Ecto neural progenitor cell (in vitro differentiated cells): ENCODE results near the gene COL4A3.

Source experiments
- DNase-seq: peaks from one replicate; pipeline ENCODE4 v3.0.0-alpha.2; 2018; ENCODE audit warnings: low spot score

COL4A3 gene

DNA sequence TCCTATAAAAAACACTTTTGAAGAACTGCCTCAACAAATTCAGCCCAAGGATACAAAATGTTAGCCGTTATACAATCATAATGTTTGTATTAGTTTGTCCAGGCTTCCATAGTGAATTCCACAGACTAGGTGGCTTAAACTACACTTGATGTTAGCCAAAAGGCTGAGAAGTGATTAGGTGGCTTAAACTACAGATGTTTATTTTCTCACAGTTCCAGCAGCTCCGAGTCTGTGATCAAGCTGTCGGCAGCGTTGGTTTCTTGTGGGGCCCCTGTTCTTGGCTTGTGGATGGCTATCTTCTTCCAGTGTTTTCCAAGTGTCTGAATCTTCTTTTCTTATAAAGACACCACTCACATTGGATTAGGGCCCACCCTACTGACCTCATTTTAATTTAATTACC is 129.1 kb downstream of the COL4A3 start:
- DNase-seq: no peak

DNA sequence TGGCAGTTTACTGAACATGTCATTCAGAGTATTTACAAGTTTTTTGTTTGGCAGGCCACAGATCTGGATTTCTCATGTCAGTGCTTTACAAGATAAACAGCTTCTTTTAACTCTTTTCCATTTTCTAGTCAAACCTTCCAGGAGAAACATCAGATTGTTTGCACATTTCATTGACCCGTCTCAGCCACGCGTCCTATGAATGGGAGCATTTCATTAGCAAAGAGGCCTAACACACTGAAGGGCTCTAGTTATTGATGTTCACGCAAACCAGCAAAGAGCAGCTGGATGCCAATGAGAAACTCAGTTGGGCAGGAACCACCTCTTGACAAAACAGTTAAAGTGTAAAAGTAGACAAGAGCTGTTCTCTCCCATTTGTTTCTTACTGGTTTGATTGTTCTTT is 131.4 kb downstream of the COL4A3 start:
- DNase-seq: no peak

DNA sequence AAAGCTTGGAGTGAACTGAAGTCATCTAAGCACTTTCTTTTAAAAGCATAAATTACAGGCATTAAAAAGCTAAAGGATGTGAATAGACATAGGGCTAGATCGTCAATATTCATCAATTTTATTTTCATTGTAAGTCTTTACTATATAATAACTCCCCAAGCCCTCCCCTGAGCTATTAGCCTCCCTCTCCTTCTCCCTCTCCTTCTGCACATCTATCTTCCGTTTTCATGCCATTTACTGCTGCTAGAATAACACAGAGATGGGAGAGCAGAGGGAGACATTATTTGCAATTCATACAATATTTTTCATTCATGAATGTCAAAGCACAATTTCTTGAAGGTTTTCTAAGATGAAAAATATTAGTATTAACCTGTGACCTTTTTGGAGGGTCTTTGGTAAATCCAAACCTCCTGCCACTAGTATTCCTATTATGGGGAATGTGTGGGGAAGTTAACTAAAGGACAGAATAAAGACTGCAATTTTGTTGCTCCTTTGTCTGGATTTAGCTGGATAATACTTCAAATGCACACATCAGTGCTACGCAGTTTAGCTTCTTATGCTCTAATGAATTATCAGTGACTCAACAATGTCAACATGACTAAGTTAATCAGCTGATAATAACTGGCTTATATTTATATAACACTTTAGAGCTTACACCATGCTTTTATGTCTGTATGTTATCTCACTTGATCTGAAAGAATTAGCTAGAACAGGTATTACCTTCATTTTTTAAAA is 132.4 kb downstream of the COL4A3 start:
- no peak for DNase-seq

DNA sequence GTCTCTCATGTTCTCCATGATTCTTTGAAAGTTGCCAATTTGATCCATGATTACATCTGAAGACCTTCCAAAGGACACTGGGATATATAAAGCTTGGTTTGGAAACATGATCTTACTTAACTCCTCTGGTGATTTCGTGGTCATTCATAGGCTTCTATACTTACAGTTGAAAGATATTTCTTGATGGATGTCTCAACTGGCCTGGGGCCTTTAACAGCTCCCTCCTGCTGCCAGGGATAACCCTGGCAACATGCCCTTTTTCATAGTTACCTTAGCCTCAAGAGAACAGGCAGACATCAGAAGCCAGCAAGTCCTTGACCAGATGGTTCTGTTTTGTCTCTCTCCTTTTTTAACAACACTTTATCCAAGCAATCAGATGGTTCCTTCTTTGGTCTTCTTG is 137.1 kb downstream of the COL4A3 start:
- DNase-seq: no peak

DNA sequence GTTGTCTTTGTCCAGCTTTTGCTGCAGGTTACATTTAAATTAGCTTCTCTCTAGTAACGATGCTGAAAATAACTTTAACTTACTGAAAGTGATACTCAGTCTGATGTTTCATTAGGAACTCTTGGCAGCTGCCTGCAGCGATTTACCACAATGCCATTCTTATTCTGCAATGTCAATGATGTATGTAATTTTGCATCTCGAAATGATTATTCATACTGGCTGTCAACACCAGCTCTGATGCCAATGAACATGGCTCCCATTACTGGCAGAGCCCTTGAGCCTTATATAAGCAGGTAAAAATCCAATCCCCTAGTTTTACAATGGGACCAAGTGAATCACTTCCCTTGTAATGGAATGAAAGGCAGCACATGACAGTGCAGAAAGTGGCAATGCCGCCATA is 144.4 kb downstream of the COL4A3 start:
- DNase-seq: no peak

DNA sequence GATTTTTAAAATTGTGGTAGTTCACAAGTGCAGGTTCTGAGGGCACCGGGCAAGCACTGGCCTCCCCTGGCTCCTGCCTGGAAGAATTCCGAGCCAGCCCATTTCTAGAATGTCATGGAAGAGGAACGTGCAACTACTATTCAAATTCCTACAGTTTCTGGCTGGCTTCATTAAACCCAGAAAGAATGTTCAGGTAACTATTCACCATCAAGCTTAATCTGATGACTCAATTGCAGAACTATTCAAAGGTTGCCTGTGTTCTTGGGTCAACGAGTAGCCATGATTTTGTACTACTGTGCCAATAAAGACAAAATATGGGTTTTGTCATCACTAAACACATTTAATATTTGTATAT is 146.3 kb downstream of the COL4A3 start:
- no peak for DNase-seq

DNA sequence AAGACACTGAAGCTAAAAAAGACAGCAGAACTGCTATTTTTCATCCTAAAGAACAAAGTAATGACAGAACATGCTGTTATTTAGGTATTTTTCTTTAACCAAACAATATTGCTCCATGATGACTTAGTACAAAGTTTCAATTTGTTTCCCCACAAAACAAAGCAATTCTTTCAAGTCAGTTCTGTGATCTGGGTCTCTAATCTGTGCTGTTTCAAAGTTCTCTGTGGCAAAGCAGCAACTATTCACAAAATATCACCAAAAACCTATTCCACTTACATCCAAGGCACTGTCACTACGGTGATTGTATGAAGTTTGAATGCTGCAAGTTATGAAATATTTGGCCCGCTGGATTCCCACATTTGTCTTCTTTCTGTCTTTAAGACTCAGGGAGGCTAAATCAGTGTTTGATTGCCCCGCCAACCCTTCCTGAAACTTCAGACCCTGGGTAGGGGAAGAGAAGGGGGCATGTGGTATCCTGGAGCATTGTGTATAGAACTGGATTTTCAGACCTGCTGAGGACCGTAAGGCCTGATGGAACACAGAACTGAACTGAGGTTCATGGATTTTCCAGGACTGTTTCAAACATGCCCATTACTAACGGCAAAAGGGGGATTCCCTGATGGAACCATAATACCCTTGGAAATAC is 147.6 kb downstream of the COL4A3 start:
- no peak for DNase-seq

DNA sequence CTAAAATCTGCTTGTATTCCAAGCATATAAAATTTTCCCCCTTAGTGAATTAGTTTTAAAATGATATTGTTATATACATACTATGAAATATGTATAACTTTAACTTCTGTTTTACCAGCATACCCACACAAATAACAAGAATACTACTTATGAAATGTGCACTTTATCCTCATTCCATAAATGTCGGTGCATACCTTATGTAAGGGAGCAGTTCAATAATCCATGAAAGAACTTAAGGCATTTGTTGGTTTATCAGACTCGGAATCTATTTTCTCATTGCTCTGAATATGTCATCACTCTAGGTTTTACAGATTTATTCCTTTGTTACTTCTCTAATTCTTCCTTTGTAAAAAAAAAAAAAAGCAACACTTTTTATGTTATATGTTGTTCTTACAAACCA is 148.2 kb downstream of the COL4A3 start:
- no peak for DNase-seq

DNA sequence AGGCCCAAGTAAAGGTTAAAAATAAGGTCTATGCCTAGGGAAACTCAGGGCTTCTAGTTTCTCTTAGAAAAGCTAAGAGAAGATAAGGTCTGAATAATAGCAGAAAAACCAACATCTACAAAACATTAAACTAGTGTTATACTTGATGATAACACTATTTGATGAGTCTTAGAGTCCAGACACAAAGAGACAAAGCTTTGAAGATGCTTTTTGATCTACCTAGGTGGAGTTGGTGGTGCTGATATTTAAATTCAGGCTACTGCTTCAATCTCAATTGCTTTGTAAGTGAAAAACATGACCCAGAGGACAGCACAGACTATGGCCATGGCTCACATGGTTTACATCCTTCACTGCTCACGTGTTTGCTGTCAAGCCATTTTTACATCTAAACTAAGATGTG is 148.9 kb downstream of the COL4A3 start:
- no peak for DNase-seq

DNA sequence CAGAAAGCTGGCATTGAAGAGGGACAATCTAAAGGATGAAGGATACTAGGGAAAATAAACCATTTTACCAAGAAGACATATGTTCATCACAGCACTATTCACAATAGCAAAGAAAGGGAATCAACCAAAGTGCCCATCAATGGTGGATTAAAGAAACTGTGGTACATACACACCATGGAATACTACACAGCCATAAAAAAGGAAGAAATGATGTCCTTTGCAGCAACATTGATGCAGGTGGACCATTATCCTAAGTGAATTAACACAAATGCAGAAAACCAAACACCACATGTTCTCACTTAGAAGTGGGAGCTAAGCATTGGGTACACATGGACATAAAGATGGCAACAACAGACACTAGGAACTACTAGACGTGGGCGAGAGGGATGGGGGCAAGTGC is 153.4 kb downstream of the COL4A3 start:
- DNase-seq: no peak

DNA sequence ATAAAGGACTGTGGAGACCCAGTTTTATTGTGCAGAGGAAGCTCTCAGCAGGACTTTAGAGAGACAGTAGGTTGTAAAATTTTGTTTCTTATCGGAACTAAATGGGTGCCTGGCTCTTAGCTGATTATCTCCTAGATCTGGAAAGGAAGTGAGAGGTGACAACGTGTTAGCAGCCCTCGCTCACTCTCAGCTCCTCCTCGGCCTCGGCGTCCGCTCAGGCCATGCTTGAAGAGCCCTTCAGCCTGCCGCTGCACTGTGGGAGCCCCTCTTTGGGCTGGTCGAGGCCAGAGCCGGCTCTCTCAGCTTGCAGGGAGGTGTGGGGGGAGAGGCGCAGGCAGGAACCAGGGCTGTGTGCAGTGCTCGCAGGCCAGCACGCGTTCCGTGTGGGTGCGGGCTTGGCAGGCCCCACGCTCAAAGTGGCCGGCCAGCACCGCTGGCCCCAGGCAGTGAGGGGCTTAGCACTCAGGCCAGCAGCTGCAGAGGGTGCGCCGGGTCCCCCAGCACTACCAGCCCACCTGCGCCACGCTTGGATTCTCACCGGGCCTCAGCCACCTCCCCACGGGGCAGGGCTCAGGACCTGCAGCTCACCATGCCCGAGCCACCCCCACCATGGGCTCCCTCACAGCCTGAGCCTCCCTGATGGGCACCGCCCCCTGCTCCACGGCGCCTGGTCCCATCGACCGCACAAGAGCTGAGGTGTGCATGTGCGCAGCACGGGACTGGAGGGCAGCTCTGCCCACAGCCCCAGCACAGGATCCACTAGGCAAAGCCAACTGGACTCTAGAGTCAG is 156.1 kb downstream of the COL4A3 start:
- DNase-seq: no peak

DNA sequence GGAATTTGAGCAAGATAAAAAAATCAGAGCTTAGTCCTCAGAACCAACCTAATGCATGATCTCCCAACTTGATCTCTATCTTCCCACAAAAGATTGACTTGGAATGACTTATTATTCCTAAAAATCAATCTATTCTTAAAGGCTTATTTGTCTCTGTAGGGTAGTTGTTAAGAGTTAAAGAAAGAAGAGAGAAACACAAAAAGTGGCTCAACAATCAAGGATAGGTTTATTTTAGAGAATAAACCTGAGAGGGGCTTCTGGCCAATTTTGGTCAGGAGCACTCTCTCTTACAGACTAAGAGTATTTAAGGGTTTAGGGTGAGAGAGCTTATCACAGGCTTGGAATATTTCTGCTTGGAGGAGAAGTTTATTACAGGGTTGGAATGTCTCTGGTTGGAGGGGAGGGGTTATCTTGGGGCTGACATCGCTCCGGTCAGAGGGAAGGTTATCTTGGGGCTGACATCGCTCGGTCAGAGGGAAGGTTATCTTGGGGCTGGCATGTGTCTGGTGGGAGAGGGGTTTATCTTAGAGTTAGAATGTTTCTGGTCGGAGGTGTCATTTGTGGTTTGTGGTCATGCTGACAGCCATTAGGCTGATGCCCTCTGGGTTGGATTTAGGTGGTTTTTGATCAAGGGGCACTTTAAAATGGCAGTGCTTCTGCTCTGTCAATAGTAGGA is 158.2 kb downstream of the COL4A3 start:
- no peak for DNase-seq

DNA sequence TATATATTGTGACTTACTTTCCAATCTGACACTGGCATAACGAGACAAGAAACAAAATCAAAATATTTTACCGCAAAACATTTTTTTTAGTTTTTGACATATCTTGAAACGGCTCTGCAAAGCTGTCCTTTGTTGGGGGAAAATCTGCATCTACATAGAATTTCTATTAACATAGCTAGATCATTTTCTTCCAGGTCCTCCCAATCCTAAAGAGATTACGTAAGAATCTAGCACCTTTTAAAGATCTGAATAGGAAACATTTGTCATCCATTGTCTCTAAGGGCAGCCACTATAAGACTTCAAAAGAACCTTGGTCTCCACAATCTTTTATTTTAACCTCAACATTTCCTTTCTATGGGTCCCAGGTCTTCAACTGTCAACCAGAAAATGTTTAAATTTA is 159.4 kb downstream of the COL4A3 start:
- no peak for DNase-seq

DNA sequence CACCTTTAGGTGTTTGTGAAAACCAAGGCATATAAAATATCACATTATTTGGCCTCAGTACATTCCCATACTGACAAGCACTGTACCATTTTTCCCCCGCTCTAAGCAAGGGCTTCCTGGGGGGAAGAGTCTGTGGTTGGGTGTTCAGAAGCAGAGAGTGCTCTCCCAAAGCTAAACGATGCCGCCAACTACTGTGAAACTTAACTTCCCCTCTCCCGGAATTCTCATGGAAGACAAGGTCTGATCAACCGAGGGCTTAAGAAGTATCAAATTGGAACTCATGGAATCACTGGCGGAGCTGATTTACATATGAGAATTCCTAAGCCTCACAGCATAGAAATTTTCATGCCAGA is 160.2 kb downstream of the COL4A3 start:
- DNase-seq: peak; percentile 49

DNA sequence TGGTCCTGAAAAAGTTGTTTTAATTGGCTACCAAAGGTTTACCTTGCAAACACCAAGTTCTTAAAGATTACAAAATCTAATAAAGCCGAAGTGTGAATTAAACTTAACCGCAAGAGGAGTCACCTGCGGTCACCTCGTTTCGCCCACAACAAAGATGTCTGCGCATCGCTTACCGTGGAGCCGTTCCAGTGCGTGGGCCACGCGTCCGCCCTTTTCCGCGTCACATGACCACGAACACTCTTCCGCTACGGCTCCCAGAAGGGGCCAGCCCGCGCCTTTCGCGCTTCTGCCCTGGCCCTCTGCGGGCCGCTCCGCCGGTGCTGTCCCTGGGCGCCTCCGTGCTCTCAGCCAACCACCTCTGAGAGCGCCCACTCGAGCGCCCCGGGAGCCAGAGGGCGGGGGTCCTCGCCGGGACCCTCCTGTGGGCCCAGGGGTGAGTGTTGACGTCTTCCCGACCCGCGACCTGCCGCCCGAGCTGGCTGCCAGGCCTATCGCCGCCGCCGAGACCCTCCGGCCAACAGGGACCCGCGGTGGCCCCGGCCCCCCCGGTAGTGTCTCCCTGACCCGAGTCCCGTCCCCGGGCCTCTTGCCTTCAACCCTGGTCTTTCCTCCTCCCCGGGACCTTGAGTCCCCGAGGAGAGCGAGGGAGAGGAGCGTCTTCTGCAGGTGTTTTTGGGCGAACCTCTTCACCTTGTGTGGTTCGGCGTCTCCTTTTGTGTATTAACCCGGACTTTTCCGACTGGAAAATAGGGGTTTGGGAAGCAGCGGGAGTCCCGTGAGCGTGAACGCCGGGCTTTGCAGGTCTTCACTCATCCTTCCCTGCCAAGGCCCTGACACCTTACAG is 160.8 kb downstream of the COL4A3 start, which contains the start of gene MFF:
TSS of gene MFF (plus strand) at position 257 of the 844 bp plus-strand sequence. CDS start 5,415 bp downstream, outside the sequence.
- peak; percentile 94 for DNase-seq

DNA sequence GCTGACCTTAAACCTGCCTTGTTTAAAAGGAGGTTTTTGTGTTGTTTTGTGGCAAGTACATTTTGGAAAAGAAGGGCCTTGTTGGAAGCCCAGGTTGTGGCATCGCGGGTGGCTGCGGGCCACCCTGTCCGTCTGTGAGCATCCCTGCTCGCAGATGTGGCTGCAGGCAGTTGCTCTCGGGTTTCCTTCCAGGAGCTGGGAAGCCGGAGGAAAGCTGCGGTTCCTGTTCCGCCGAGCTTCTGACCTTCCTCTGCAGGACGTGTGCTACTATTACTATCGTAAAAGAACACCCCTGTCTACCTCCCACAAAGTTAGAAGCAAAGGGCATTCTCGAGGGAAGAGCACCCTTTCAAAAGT is 161.4 kb downstream of the COL4A3 start:
- no peak for DNase-seq

DNA sequence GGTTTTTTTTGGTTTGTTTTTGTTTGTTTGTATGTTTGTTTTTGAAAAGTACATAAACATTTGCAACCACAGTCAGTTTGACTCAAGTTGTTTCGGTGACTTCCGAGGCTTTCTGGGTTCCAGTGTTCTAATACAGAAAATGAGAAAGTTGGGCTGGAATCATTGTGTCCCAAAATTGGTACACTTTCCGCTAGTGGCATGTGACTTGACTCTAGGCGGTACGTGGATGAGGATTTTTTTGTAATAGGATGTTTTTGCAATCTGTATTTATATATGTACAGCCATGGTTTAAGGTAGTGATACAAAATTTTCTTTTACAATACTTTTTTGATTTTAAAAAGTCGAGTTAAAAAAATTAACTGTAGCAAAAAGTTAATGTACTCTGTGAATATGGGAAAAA is 162.4 kb downstream of the COL4A3 start:
- DNase-seq: no peak

DNA sequence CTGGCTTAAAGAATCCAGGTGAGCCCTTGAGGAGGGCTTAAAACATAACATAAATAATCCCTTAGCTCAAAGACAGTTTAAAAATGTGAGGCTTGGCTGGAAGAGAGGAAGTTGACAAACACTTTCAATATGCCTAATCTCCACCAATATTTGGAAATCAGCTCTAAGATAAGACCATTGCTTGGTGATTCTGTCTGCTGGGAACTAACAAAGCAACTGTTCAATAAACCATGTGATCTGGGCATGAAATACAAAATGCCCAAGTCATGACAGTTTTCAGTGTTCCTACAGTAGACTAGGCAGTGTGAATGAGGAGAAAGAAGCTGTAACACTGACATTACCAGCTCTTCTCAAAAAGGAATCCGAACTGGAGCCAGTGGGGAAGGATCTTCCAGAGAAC is 171.3 kb downstream of the COL4A3 start:
- DNase-seq: no peak

DNA sequence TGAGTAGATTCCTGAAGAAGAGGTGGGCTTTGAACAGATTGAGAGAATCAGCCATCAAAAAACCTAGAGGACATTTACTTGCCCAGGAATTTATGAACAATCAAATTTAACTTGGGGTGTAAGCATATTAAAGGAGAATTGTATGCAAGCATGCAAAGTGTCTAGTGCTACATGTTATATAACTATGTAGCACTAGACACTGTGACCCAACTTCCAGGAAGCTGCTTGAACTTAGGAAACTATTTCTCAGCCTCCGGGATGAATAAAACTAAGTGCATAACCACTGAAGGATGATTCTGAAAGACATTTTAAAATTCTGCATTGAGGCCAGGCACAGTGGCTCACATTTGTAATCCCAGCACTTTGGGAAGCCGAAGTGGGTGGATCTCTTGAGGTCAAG is 173.0 kb downstream of the COL4A3 start:
- DNase-seq: no peak

DNA sequence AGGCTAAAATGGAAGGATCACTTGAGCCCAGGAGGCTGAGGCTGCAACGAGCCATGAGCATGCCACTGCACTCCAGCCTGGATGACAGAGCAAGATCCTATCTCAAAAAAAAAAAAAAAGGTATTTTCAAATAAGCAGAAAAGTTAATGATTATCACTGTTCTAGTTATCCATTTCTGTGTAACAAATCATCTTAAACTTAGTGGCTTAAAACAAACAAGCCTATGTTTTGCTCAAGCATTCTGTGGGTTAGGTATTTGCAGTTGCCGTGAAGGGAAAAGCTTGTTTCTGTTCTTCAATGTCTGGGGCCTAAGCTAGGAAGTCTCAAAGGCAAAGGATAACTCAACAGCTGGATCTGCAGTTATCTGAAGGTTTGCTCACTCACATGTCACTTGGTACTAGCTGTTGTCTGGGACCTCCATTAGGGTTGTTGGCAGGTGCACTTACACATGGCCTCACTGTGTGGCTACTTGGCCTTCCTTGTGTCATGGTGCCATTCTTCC is 174.7 kb downstream of the COL4A3 start:
- no peak for DNase-seq

DNA sequence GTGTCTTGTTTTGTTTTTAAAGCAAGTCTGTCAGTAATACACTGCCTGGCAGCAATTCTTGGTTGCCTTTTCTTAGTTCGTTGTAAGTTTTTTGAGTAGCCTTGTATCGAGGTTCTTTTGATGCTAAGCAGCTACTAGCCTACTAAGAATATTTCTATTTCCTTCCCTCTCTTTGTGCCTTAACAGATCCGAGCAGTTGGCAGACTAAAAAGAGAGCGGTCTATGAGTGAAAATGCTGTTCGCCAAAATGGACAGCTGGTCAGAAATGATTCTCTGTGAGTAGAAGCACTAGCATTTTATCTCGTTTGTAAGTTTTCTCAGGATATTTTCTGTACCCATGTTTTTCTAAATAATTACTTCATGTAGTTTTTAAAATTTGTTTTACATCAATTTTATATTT is 175.7 kb downstream of the COL4A3 start:
- DNase-seq: no peak

DNA sequence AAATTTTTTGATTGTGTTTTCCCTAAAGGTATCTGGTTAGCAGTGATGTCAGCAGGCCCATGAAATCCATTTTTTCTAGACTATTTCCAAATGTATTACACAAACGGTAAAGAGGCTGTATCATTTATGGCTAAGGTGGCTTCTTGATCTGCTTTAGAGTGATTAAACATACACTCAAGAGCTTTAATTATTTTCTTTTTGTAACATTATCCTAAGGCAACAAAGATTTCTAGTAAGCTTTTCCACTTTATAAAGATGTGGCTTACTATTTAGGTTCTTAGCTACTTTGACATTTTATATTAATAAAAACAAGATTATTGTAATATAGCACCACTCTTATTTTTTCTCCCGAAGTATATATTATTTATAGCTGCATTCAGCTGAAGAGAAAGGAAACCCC is 177.1 kb downstream of the COL4A3 start:
- no peak for DNase-seq
